Activated CD8-positive, alpha-beta memory T cell treated with anti-CD3 and anti-CD28 coated beads for 48 hours (primary cell): Measurements from ENCODE around the gene ADD1.

Experiments used
- DNase-seq, 3 experiments: peaks; one replicate each; pipeline ENCODE4 v3.0.0-alpha.2; 2020; ENCODE audit warnings: low read depth in 2 of 3, low spot score in 2 of 3

Gene ADD1

GRCh38 chr4:2822461-2823300, 21.0 kb upstream of the ADD1 start:
- DNase-seq, result no peak

- no peak for DNase-seq
Measured at GRCh38 chr4:2823301-2823670, 20.4 kb upstream of the ADD1 start.

- DNase-seq, result no peak
Measured at GRCh38 chr4:2823671-2824328, 19.8 kb upstream of the ADD1 start.

- DNase-seq, result no peak
Measured at GRCh38 chr4:2824329-2824835, 19.3 kb upstream of the ADD1 start.

- DNase-seq, result no peak
Measured at GRCh38 chr4:2824836-2825381, 18.7 kb upstream of the ADD1 start.

- no peak for DNase-seq
Measured at GRCh38 chr4:2825740-2826139, 17.9 kb upstream of the ADD1 start.

- no peak for DNase-seq
Measured at GRCh38 chr4:2827071-2827873, 16.4 kb upstream of the ADD1 start.

GRCh38 chr4:2827874-2828751, 15.5 kb upstream of the ADD1 start:
- DNase-seq, result no peak

- DNase-seq, result no peak
Measured at GRCh38 chr4:2828758-2829181, 14.9 kb upstream of the ADD1 start.

- no peak for DNase-seq
Measured at GRCh38 chr4:2829321-2829932, 14.2 kb upstream of the ADD1 start.

GRCh38 chr4:2829933-2830451, 13.7 kb upstream of the ADD1 start:
- DNase-seq, result no peak

- no peak for DNase-seq
Measured at GRCh38 chr4:2830632-2831610, 12.7 kb upstream of the ADD1 start.

- no peak for DNase-seq
Measured at GRCh38 chr4:2831611-2832308, 11.9 kb upstream of the ADD1 start.

GRCh38 chr4:2832309-2832980, 11.2 kb upstream of the ADD1 start:
- no peak for DNase-seq

- no peak for DNase-seq
Measured at GRCh38 chr4:2832981-2833670, 10.5 kb upstream of the ADD1 start.

GRCh38 chr4:2833671-2834000, 10.0 kb upstream of the ADD1 start:
- DNase-seq, result no peak
